Karpas-422 (cell line): ENCODE measurements around the gene HAUS7. TPM values are rescaled to one million over a fixed set of nuclear protein-coding genes. Genes with fewer than 3 reads are reported as not detected.

ENCODE experiments used
- DNase-seq: peaks from one replicate; pipeline ENCODE4 v3.0.0-alpha.2; 2015
- H2AFZ ChIP-seq: fragments of 200-600 bp; sonication (generic); 2 replicates; pipeline ENCODE4 v1.6.1; 2014; ENCODE audit warnings: antibody characterized with exemption, low read length, mixed read lengths
- H3K27ac ChIP-seq: fragments of 200-600 bp; sonication (generic); 2 replicates; pipeline ENCODE4 v1.5.1; 2014; ENCODE audit warnings: mild to moderate bottlenecking, low read length, moderate library complexity
- H3K27me3 ChIP-seq: fragments of 200-600 bp; sonication (generic); 2 replicates; pipeline ENCODE4 v1.6.1; 2014; ENCODE audit warnings: low read length, mixed read lengths
- H3K36me3 ChIP-seq: fragments of 200-600 bp; sonication (generic); 2 replicates; pipeline ENCODE4 v1.6.1; 2014; ENCODE audit warnings: low read length, mixed read lengths; ENCODE audit not compliant: insufficient read depth
- H3K4me1 ChIP-seq: fragments of 200-600 bp; sonication (generic); 2 replicates; pipeline ENCODE4 v1.6.1; 2014; ENCODE audit warnings: mild to moderate bottlenecking, low read length, mixed read lengths
- H3K4me2 ChIP-seq: fragments of 200-600 bp; sonication (generic); 2 replicates; pipeline ENCODE4 v1.6.1; 2014; ENCODE audit warnings: low read length, low read depth, mild to moderate bottlenecking; ENCODE audit not compliant: poor library complexity, severe bottlenecking
- H3K4me3 ChIP-seq: fragments of 200-600 bp; sonication (generic); 2 replicates; pipeline ENCODE4 v1.5.1; 2014; ENCODE audit warnings: mild to moderate bottlenecking, antibody characterized with exemption, low read length, mixed read lengths
- H3K79me2 ChIP-seq: fragments of 200-600 bp; sonication (generic); 2 replicates; pipeline ENCODE4 v1.6.1; 2014; ENCODE audit warnings: mild to moderate bottlenecking, low read length, mixed read lengths
- H3K9ac ChIP-seq: fragments of 200-600 bp; sonication (generic); 2 replicates; pipeline ENCODE4 v1.6.0; 2014; ENCODE audit warnings: low read length
- H3K9me2 ChIP-seq: fragments of 200-600 bp; sonication (generic), shearing (Covaris generic); replicated peaks from 2 replicates; pipeline ENCODE4 v1.6.0; 2014; ENCODE audit warnings: mild to moderate bottlenecking, low read length, moderate library complexity; ENCODE audit not compliant: insufficient read depth
- H3K9me3 ChIP-seq: fragments of 300-700, 200-600 bp; sonication (generic); 2 replicates; pipeline ENCODE4 v1.6.1; 2014; ENCODE audit warnings: low read length, mixed read lengths
- H4K20me1 ChIP-seq: fragments of 200-600 bp; sonication (generic); 2 replicates; pipeline ENCODE4 v1.6.1; 2014; ENCODE audit warnings: mild to moderate bottlenecking, antibody characterized with exemption, low read length, low read depth; ENCODE audit not compliant: insufficient read depth
- total RNA-seq: library from RNA; depleted of rRNA; stranded (reverse); fragments of >200 nt; shearing (Covaris generic); gene quantifications from 2 replicates; pipeline ENCODE4 v1.2.3, GENCODE V29; 2014; ENCODE audit warnings: low replicate concordance

HAUS7 gene
- total RNA-seq, 1 experiment from 2014 or later, result 36.2 TPM

DNA sequence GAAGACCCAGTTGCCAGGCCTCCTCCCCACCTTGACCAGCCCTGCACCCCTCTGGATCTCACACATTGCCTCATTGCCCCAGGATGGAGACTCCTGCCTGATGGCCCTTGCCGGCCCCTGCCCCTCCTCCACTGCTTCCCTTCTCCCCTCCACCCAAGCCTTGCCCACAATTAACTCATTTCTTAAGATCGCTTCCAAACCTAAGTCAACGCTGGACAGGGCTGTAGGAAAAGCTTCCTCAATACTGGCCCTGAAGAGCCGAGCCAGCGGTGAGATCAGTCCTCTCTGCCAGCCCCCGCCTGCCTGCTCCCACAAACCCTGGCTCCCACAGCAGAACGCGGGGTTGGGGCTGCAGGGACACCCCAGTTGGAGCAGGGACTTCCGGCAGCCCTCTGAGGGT is 7.5 kb upstream of the HAUS7 start:
- Histone ChIP-seq H3K36me3 (no peaks in the 10 kb centered on the region), H3K9ac (no peak overlapping the region), H3K27ac (no peak overlapping the region), H3K4me3 (no peak overlapping the region), H3K9me2 (no peaks in the 10 kb centered on the region), H3K79me2 (no peaks in the 10 kb centered on the region), H3K4me2 (no peak overlapping the region), H3K4me1 (no peaks in the 10 kb centered on the region), H2AFZ (no peak overlapping the region), H3K9me3 (no peaks in the 10 kb centered on the region), H4K20me1 (no peaks in the 10 kb centered on the region), H3K27me3 (no peaks in the 10 kb centered on the region)
- no peak for DNase-seq

DNA sequence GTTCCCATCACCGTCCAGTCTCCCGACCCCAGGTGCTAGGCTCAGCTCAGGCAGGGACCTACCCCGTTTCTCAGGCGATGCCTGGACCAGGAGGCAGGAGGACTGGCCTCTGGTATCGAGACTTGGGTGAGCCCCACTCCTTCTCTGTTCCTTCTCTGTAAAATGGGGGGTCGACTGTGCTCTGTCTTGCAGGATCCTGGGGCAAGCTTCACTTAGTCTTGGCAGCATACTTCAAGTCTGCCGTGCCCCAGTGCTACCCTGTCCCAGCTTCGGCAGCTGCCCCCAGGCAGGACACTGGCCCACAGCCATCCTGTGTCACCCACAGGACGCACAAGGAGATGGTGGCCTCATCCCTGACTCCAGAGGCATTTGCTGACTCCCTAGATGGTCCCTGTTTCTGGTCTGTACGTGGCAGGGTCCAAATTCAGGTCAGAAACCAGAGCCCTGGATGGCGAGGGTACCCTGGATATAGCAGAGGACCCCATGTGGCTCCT is 7.0 kb upstream of the HAUS7 start:
- Histone ChIP-seq H3K9ac (no peak overlapping the region), H3K9me2 (no peaks in the 10 kb centered on the region), H3K4me1 (no peaks in the 10 kb centered on the region), H3K9me3 (no peaks in the 10 kb centered on the region), H3K4me3 (no peak overlapping the region), H3K79me2 (no peaks in the 10 kb centered on the region), H3K36me3 (no peaks in the 10 kb centered on the region), H3K4me2 (no peak overlapping the region), H3K27ac (no peak overlapping the region), H4K20me1 (no peaks in the 10 kb centered on the region), H2AFZ (no peak overlapping the region), H3K27me3 (no peaks in the 10 kb centered on the region)
- no peak for DNase-seq

GRCh38 chrX:153476666-153477363 is 6.4 kb upstream of the HAUS7 start:
- Histone ChIP-seq H3K4me1 (no peaks in the 10 kb centered on the region), H3K4me2 (no peak overlapping the region), H4K20me1 (no peaks in the 10 kb centered on the region), H3K36me3 (no peaks in the 10 kb centered on the region), H3K79me2 (no peaks in the 10 kb centered on the region), H3K9me2 (no peaks in the 10 kb centered on the region), H2AFZ (no peak overlapping the region), H3K4me3 (no peak overlapping the region), H3K27me3 (no peaks in the 10 kb centered on the region), H3K9me3 (no peaks in the 10 kb centered on the region), H3K27ac (no peak overlapping the region), H3K9ac (no peak overlapping the region)
- DNase-seq, result no peak

GRCh38 chrX:153475751-153476281 is 5.4 kb upstream of the HAUS7 start:
- Histone ChIP-seq H3K9me3 (no peaks in the 10 kb centered on the region), H3K9me2 (no peaks in the 10 kb centered on the region), H2AFZ (no peak overlapping the region), H4K20me1 (no peaks in the 10 kb centered on the region), H3K4me3 (no peak overlapping the region), H3K27ac (no peak overlapping the region), H3K4me2 (no peak overlapping the region), H3K36me3 (no peaks in the 10 kb centered on the region), H3K4me1 (no peaks in the 10 kb centered on the region), H3K9ac (no peak overlapping the region), H3K79me2 (no peaks in the 10 kb centered on the region), H3K27me3 (no peaks in the 10 kb centered on the region)
- DNase-seq, result no peak

GRCh38 chrX:153475271-153475670 is 4.9 kb upstream of the HAUS7 start:
- no peak for DNase-seq
- Histone ChIP-seq H3K79me2 (no peaks in the 10 kb centered on the region), H3K36me3 (no peaks in the 10 kb centered on the region), H2AFZ (no peak overlapping the region), H3K27ac (no peak overlapping the region), H3K9ac (no peak overlapping the region), H3K9me3 (no peaks in the 10 kb centered on the region), H3K4me1 (no peaks in the 10 kb centered on the region), H4K20me1 (no peaks in the 10 kb centered on the region), H3K27me3 (no peaks in the 10 kb centered on the region), H3K9me2 (no peaks in the 10 kb centered on the region), H3K4me2 (no peak overlapping the region), H3K4me3 (no peak overlapping the region)

DNA sequence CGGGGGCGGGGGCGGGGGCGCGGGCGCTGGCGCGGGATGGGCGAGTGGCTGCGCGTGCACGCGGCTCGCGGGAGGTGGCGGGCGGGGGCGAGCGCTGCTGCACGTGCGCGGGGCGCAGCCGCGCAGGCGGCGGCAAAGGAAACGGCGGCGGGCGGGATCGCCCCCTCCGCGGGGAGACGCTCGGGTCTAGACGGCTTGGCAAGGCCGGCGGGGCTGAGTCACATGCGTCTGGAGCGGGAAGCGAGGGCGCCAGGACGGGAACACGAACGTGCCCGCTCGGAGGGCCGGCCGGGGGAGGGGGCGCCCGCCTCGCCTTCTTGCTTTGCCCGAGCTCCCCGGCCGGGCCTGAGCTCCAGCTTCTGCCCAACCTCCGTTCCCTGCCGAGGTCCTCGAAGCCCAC is 4.3 kb upstream of the HAUS7 start:
- Histone ChIP-seq H3K4me1 (no peaks in the 10 kb centered on the region), H3K27ac (no peak overlapping the region), H3K79me2 (peaks cover 4% of the 10 kb centered on the region), H3K4me2 (no peak overlapping the region), H2AFZ (no peak overlapping the region), H3K9ac (no peak overlapping the region), H3K9me2 (no peaks in the 10 kb centered on the region), H3K36me3 (no peaks in the 10 kb centered on the region), H4K20me1 (no peaks in the 10 kb centered on the region; the same call in 1 of the 2 replicates), H3K9me3 (no peaks in the 10 kb centered on the region), H3K4me3 (no peak overlapping the region), H3K27me3 (no peaks in the 10 kb centered on the region)
- DNase-seq, result no peak

DNA sequence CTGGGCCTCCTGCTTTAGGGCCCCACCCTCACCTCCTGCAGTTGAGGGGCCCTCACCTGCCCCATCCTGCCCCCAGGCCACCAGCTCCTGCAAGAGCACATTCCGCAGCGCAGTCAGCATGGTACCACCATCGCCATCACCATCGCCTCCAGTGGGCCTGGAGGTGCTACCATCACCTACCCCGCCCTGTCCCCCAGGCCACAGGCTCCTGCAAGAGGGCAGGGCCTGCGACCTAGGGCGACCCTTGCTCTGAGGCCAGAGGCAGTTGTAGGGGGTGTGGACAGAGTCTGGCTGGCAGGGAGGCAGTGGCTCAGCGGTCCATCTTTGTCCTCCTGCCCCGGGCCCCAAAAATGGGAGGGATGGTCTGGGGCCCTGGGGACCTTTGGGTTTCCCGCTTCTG is 3.9 kb upstream of the HAUS7 start:
- Histone ChIP-seq H4K20me1 (no peaks in the 10 kb centered on the region; the same call in 1 of the 2 replicates), H3K79me2 (peaks cover 9% of the 10 kb centered on the region), H3K9me2 (no peaks in the 10 kb centered on the region), H3K4me3 (no peak overlapping the region), H3K4me1 (no peaks in the 10 kb centered on the region; the same call in 1 of the 2 replicates), H3K9ac (no peak overlapping the region), H2AFZ (no peak overlapping the region), H3K9me3 (no peaks in the 10 kb centered on the region), H3K4me2 (no peak overlapping the region), H3K36me3 (no peaks in the 10 kb centered on the region), H3K27ac (no peak overlapping the region), H3K27me3 (no peaks in the 10 kb centered on the region)
- DNase-seq, result no peak

- H4K20me1 ChIP-seq, result no peaks in the 10 kb centered on the region; the same call in 1 of the 2 replicates
- no peak overlapping the region for H2AFZ ChIP-seq
- H3K9me3 ChIP-seq, result no peaks in the 10 kb centered on the region
- no peak overlapping the region for H3K9ac ChIP-seq
- H3K4me1 ChIP-seq, result peaks cover 3% of the 10 kb centered on the region; the same call in 1 of the 2 replicates
- H3K27ac ChIP-seq, result no peak overlapping the region
- no peak overlapping the region for H3K4me2 ChIP-seq
- peaks cover 20% of the 10 kb centered on the region for H3K79me2 ChIP-seq
- H3K4me3 ChIP-seq, result no peak overlapping the region
- no peaks in the 10 kb centered on the region for H3K9me2 ChIP-seq
- H3K36me3 ChIP-seq, result no peaks in the 10 kb centered on the region
- H3K27me3 ChIP-seq, result no peaks in the 10 kb centered on the region
- no peak for DNase-seq
Observed at GRCh38 chrX:153473126-153473525, 2.8 kb upstream of the HAUS7 start.
